ENCODE data around the gene CCDC92.

DNA sequence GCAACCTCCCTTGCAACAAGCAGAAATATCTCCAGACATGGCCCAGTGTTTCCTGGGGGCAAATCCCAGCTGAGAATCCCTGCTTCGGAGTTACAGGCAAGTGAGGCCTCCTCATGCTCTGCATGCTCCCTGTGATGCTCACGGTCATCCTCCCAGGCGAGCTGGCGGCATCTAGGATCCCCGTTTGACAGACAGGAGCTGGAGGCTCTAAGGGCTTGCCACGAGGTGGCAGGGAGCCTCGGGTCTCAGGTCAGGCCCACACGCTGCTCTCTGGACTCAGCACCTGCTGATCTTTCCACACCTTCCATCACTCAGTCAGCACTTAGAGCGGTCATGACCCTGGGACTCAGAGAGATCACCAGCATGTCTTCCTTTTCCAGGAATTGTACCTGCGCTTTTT, 79.8 kb downstream of the CCDC92 start:
- TF ChIP-seq, protein P1, sequence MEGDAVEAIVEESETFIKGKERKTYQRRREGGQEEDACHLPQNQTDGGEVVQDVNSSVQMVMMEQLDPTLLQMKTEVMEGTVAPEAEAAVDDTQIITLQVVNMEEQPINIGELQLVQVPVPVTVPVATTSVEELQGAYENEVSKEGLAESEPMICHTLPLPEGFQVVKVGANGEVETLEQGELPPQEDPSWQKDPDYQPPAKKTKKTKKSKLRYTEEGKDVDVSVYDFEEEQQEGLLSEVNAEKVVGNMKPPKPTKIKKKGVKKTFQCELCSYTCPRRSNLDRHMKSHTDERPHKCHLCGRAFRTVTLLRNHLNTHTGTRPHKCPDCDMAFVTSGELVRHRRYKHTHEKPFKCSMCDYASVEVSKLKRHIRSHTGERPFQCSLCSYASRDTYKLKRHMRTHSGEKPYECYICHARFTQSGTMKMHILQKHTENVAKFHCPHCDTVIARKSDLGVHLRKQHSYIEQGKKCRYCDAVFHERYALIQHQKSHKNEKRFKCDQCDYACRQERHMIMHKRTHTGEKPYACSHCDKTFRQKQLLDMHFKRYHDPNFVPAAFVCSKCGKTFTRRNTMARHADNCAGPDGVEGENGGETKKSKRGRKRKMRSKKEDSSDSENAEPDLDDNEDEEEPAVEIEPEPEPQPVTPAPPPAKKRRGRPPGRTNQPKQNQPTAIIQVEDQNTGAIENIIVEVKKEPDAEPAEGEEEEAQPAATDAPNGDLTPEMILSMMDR (conservative IDR thresholded peaks at IDR 0.05 in 1 of 2, IDR thresholded peaks at IDR 0.05 in 1 of 2; ENCODE audit: extremely low read depth in 1 of 2, insufficient read depth in 1 of 2, low read depth in 1 of 2, low read length in 2 of 2), result no peak
- no peak for TF ChIP-seq EZH2 (IDR thresholded peaks at IDR 0.05; ENCODE audit: borderline replicate concordance, low read length)

Measured in mammary epithelial cell (primary cell).